C1 segment of cervical spinal cord (tissue), 14 donors: ENCODE measurements around the gene ATP6V1E1.

Source experiments
- DNase-seq, 14 donors: peaks; one replicate each; lab custom pipeline; 2025; lab: John Stamatoyannopoulos, UW

ATP6V1E1 gene

GRCh38 chr22:17548010-17548755 is 80.4 kb downstream of the ATP6V1E1 start:
- no peak for DNase-seq

- no peak for DNase-seq
Observed at GRCh38 chr22:17542452-17542851, 86.1 kb downstream of the ATP6V1E1 start.
